GM21528 (cell line): ENCODE measurements around the gene SEPTIN3.

ENCODE experiments used
- ATAC-seq: cut with Tn5 transposase; IDR thresholded peaks from one replicate; pipeline ENCODE4 v1.9.1; 2021; ENCODE audit warnings: mild to moderate bottlenecking, moderate library complexity; ENCODE audit not compliant: unreplicated experiment, low FRiP score

SEPTIN3 gene, protein sequence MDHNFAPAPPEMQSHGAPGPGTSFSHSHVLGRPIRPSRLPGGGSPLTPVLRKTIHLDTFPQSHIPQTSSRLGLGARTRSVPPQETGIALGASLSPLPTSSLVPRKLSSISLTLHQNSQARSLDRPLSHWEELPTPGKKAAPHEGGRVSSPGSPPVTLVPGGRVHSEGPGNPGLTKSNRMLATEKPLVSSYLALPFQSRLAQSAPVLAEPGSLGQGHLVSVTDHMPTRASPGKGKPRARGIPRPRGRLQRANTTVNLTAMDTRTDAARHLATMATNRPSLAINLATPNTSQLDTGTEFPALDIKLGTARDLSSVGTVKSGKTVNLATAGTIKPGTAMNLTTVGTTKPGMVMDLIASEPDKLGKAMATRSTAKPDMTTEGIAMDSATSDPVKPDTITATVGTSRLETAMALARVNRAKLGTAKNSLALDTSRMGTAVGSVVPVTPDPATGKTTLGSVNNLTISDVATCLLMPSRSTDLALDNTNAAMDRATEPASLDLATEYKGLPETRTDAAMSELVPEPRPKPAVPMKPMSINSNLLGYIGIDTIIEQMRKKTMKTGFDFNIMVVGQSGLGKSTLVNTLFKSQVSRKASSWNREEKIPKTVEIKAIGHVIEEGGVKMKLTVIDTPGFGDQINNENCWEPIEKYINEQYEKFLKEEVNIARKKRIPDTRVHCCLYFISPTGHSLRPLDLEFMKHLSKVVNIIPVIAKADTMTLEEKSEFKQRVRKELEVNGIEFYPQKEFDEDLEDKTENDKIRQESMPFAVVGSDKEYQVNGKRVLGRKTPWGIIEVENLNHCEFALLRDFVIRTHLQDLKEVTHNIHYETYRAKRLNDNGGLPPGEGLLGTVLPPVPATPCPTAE

DNA sequence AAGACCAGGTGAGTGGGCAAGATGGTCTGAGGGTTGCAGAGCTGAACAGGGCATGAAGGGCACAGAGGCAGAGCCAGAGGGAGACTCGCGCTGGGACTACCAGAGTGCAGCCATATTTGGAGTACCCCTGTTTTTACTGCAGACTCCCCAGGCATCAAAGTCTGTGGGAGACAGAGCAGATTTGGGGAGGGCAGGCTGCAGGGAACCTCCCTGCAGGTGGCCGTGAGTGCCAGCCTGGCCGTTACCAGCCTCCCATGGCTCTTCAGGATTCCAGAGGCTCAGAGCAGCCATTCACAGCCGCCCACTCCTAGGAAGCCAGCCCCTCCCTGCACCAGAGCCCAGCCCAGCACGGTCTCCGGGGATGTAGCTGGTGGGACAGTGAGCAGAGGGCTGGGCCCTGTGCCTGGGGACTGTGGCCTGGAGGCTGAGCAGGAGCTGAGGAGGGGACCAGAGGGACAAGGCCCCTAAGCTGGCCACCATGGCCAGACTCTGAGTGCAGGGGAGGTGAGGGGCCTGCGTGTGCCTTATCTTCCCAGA, at the start of gene SEPTIN3:
Gene SEPTIN3, plus strand, starts transcription at position 334 of the 537 bp plus-strand sequence. CDS start 2,050 bp downstream, outside the sequence.
- ATAC-seq: no peak

DNA sequence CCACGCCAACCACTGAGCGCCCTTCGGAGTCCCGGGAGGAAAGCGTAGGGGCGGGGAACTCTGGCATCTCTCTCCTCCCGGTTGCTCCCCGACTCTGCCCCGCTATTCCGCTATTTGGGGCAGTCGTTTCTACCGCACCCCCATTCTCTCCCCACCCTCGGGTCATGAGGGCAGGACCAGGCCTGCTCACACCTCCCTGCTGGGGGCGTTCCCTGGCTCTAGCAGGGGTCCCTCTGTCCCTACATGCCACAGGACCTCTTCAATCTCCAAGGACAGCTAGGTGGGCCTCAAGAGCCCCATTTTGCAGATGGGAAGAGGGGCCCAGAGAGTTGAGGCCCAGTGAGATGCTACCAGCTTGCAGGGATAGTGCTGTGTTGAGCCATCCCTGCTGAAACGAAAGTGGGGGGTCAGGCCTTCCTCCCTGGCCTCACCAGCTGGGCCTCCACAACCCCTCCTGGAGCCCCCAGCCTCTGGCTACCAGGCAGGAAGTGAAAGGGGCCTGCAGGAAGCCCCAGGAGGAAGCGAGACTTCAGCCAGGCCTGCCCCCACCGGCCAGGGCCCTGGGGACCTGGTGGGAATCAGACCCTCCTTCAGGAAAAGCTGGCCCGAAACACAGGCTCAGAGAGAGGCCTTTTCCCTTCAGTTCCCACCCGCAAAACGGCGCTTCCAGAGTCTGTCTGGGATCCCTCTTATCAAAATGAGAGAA, 48.8 kb upstream of the SEPTIN3 start:
- ATAC-seq: peak; percentile 18

DNA sequence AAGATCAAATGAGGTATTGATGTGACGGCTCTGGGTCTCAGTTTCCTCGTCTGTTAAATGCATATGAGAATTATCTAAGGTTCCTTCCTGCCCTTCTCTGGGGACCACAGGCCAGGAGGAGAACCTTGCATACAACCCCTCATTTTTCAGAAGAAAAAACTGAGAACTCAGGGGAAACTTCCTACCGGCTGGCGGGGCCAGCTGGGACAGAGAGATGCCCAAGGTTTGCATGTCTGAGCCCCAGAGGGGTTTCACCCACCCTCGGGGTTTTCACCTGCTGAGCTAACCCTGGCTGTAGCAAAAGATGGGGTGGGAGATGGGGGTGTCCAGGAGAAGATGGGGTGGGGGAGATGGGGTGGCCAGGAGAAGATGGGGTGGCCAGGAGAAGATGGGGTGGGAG, 46.9 kb upstream of the SEPTIN3 start:
- ATAC-seq: no peak

DNA sequence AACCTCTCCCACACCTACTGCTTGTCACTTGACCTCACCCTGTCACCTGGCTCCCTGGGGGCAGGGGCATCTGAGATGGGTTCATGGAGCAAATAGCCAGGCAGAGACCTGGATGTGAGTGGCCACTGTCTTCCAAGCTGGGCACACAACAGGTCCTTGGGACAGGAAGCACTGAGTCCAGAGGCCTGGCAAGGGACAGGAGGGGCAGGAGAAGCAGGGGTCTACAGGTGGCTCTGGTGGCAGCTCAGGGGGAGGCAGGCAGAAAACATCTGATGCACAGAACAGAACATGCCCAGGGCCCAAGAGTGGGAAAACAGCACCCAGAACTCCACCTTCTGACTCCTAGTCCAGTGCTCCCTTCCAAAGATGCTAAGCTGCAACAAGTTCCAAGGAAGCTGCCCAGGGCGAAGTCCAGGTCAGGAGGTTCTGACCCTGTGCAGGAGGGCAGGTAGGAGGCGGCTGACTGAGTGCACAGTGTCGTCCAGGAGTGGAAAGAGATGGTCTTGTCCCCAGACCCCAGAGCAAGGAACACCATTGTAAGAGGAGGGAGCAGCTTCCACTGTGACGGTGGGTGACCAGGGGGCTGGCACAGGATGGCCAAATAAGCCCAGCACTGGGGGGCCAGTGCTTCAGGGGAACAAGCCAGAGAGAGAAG, 46.2 kb upstream of the SEPTIN3 start:
- ATAC-seq: no peak

DNA sequence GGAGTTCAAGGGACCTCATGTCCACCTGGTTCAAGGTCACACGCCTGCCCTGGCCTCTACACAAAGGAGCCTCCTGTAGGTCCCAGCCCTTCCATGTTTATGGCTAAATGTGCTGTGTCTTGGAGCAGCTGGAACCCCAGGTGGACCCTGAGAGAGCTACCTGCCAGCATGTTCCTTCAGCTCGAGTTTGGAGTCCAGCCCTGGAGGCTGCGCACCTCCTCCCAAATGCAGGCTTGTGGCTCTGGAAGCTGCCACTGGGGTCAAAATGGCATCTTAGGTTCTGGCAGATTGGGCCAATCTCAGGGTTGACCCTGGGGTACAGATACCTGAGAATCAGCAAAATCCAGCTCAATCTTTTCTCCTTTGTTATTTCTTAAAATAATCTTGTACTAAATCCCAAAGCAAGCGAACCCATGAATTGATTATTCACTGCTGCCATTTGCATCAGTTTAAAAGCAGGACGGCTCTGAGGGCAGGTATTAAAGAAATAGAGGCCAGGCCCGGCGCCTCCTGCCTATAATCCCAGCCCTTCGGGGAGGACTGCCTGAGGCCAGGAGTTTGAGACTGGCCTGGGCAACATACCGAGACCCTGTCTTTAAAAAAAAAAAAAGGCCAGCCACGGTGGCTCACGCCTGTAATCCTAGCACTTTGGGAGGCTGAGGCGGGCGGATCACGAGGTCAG, 45.5 kb upstream of the SEPTIN3 start:
- ATAC-seq: no peak

DNA sequence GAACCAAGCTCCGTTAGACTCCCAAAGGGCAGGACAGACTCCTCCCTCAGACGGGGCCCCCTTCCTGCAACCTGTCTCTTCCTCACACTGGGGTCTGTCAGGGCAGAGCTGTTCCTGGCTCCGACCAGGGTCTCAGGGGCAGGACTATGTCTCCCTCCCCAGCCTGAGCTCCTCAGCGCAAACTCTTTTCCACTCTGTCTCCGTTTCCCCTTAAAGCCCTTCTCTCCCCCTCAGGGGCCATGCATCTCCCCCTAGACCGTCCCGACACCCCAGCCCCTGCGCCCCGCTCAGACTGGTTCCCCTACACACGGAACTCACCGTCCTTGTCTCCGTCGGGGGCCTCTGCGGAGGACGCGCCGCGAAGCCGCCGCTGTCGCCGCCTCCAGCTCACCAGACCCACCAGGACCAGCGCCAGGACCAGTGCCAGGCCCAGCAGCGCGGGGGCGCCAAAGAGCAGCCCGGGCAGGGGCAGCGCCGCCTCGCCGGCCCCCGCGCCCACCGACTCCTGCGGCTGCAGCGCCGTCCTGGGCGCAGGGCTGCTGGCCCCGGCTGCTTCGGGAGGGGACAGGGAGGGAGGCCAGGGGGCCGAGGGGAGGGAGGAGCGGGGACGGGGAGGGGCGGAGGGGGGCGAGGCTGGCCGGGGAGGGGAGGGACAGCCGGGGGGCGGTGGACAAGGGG, 43.3 kb upstream of the SEPTIN3 start:
- ATAC-seq: no peak

DNA sequence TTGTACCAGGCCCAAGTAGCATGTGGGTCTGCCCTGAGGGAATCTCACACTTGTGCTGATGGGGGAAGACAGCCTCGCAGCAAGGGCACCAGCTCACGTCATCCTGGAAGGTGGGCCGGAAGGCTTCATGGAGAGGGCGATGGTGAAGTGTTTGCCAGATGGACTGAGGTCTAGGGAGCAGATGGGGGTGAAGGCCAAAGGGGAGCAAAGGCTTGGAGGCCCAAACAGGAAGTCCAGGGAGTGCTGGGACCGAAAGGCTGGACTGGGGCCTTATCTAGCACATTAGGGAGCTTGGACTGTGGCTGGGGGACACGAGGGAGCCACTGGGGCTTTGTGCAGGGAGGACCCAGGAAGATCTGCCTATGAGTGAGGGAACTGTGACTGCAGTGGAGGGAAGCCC, 41.4 kb upstream of the SEPTIN3 start:
- no peak for ATAC-seq

DNA sequence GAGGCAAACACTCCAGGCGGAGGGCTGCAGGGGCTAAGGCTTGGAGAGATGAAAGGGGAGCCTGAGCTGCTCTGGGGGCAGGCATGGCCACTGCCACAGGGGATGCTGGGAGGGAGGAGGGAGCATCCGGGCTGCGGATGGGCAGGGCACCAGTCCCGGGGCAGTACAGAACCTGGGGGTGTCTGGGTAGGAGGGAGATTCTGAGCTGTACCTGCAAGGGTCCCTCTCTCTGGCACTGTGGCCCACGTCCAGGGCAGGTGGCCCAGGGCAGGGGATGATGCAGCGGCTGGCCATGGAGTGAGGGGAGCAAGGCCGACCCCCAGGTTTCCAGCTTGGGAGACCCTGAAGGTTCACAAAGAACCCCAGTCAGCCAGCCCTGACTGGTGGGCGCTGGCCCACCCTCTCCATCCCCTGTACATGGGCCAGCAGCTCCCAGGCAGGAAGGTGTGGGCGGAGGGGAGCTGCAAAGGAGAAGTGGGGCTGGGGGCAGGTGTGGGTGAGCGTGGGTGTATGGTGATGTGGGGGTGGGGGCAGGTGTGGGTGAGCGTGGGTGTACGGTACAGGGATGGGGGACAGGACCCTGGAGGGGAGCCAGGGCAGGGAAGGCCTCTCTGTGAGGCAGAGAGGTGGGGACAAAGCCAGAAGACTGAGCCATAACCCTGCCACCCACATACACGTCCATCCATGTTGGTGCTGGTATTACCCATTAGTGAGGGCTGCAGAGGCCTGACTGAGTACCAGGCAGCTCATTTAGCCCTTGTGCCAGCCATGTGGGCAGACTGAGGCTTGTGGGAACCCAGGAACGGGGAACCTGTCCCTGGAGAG, 40.4 kb upstream of the SEPTIN3 start:
- no peak for ATAC-seq

DNA sequence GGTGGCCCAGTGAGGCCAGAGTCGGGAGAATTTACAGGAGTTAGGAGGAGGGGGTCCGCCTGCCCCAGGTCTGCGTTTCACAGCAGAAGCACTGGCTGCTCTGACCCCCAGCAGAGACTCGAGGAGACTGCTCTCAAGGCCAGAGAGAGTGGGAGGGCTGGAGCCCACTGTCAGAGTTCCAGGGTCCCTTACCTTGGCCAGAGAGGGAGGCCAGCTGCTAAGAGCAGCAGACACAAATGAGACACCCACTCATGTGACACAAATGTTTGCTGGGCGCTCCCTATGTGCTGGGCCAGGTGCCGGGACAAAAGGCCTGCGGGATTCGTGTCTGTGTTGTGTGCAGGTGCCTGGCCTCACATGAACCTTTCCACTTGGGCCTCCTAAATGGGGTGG, 39.8 kb upstream of the SEPTIN3 start:
- no peak for ATAC-seq

DNA sequence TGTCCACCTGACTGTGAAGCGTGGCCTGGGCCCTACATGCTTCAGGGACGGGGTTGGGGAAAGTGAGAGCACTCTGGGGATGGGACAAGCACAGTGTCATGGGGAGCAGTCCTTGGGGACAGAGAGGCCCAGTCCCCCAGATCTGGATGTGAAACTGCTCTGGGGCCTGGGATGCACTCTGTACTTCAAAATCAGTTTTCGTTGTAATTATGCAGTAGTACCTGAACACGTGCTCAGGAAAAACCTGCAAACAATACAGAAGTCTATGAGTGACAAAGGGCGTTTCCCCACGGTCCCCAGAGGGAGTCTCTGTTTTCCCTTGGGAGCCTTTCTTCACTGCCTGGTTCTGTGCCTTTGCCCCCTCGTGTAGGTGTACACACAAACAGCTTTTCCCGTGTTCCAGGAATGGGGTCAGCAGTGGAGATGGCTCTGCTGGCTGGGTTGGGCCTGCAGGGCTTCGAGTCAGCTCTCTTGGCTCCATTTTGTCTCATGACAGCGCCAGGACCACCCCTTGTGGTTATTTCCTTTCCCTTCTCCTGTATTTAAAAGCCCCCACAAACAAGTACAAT, 37.5 kb upstream of the SEPTIN3 start:
- ATAC-seq: no peak

DNA sequence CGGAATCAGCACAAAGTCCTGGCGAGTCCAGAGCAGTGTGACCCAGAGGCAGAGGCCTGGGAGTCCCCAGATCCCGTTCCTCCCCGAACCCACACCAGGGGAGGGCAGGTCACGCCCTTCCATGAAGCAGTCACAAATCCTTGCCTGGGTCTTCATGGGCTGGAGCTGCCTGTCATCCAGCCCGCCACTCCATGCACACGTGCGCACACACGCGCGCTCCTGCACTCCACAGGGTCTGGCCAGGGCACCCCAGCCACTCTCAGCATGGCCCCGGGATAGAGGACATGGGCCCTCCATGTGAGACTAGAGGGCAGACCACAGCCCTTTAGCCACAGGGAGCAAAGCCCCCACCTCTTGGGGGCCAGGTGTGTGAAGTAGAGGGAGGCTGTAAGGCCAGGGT, 36.9 kb upstream of the SEPTIN3 start:
- ATAC-seq: no peak

DNA sequence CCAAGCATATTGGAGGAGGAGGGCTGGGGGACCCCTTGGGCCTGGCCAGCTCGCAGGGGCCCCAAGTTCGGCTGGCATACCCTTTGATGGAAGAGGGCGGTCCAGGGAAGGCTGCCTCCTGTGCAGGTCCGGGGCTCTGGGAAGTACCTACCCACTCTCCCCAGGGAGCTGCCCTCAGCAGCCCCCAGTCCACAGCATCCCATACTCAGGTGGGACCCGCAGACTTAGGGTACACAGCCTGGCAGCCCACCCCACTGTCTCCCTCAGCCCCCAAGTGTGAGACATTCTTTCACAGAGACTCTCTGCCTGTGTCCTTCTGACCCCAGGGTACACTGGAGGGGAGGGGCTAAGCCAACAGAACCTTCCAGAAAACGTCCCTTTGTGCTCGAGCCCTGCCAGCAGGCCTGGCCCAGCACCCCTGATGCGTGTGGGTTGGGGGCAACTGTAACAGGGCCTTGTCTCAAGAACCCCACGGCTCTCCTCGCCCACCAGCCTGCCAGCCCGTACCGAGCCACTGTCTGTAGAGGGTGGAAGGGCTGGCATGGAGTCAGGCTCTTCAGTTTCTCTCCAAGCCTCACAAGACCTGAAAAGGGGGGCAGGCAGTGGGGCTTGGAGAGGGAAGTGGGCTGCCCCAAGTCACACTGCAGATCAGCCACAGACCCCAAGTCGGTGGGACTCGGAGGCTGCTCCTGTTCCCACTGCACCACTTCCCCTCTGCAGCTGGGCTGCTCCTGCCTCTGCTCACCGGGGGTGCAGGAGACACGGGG, 35.6 kb upstream of the SEPTIN3 start:
- no peak for ATAC-seq

DNA sequence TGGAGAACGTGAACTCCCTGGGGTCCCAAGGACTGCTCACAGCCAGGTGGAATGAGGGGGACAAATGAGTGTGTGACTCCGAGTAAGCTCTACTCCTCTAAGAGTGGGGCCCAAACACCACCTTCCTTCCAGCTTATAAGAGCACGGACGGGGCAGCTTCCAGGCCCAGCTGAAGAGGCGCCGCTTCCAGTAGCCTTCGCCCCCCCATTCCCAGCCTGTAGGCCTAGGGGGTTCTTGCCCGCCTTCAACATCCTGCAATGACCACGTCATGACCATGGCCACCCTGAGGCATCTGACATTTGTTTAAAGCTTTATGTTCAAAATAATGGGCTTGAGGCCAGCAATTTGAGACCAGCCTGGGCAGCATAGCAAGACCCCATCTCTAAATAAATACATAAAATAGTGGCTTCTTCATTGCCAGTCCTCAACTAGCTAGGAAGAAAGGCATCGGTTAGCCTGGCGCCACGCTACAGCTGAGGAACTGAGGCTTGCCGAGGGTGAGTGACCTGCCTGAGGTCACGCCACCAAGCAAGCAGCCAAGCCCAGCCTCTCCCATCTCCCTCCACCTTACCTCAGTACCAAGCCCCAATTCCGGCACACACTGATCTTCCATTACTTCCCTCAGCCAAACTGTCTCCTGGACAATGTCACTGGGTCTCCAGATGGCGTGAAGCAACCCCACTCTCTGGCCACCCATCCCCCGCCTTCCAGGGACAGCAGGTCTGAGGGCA, 34.8 kb upstream of the SEPTIN3 start:
- no peak for ATAC-seq

DNA sequence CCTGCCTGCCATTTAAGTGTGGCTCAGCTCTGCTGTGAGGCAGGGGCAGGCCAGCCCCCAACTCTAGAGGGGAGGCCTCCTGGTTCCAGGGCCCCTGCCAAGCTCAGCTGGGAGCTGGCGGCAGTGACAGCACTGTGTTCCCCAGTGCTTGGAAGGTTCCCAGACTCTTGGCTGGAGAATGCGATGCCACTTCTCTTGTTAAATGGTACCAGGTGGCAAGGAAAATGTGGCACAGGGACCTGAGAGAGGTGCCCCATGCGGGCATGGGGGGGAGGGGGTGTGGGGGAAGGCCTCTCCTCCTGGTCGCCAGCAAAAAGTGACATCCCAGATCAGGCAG, 34.3 kb upstream of the SEPTIN3 start:
- no peak for ATAC-seq

DNA sequence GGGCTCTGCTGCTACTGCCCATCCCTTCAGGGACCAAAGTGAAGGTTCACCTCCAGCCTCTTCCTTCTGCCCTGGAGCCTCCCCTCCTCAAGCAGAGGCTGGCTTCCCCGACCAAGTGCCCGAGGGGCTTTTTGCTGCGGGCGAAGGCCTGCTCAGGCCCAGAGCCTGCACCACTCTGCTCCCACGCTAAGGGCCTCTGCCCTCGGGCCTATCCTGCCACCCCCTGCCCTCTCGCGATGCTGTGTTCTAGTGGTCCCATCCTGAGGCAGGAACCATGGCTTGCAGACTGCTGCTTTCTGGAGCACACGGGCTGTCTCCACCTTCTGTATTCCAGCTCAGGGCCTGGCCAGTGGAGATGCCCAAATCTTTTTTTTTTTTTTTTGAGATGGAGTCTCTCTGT, 33.7 kb upstream of the SEPTIN3 start:
- ATAC-seq: no peak

DNA sequence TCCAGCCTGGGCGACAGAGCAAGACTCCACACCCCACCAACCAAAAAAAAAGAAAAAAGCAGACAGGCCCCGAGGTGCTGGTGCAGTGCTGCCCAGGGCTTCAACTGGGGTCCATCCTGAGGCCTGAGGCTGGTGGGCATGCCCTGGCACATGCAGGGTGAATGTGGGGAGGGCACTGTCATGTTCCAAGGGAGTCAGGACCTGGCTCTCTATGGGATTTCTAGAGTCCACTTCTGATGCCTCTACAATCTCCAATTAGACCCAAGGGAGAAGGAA, 32.4 kb upstream of the SEPTIN3 start:
- no peak for ATAC-seq
